Effector memory CD4-positive, alpha-beta T cell (primary cell): ENCODE data around the gene TGM6.

Experiments
- DNase-seq, 3 donors: peaks; one replicate each; pipeline ENCODE4 v3.0.0-alpha.2; 2020
- H3K27ac ChIP-seq: 2 replicates; pipeline ENCODE4 v1.7.0; 2013; ENCODE audit warnings: mild to moderate bottlenecking, low read length, moderate library complexity; ENCODE audit not compliant: insufficient read depth, poor library complexity, severe bottlenecking
- H3K27me3 ChIP-seq: replicated peaks from 2 replicates; pipeline ENCODE4 v1.7.0; 2013; ENCODE audit warnings: mild to moderate bottlenecking, low read length; ENCODE audit not compliant: insufficient read depth, control insufficient read depth, poor library complexity, severe bottlenecking
- H3K36me3 ChIP-seq: 2 replicates; pipeline ENCODE4 v1.7.0; 2013; ENCODE audit warnings: mild to moderate bottlenecking, low read length, moderate library complexity; ENCODE audit not compliant: control insufficient read depth, insufficient read depth
- H3K4me1 ChIP-seq: 2 replicates; pipeline ENCODE4 v1.7.0; 2013; ENCODE audit warnings: low read length, mild to moderate bottlenecking; ENCODE audit not compliant: control insufficient read depth, insufficient read depth, poor library complexity, severe bottlenecking
- H3K4me3 ChIP-seq: 2 replicates; pipeline ENCODE4 v1.7.0; 2013; ENCODE audit warnings: low read length, low read depth, mild to moderate bottlenecking; ENCODE audit not compliant: insufficient read depth, poor library complexity, severe bottlenecking
- H3K9me3 ChIP-seq: 2 replicates; pipeline ENCODE4 v1.7.0; 2013; ENCODE audit warnings: mild to moderate bottlenecking, low read length, moderate library complexity; ENCODE audit not compliant: control insufficient read depth

The TGM6 gene

DNA sequence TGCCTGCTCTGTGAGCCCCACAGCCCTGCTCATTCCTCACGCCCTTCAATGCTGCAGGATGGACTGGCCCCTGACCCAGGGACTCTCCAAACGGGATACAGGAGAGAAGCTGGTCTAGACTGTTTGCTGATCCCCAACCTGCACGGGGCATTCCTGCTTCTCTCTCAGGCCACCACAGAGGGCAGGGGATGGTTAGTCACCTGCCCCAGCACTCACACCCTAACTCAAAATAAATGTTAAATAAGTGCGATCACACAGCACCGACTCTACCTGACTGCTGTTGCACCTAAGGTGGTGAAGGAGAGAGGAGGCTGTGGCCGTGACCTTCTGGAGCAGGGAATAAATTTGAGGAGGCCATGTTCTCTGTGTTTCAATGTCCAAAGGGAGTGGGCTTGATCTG, 39.9 kb upstream of the TGM6 start:
- Histone ChIP-seq H3K36me3 (no peaks in the 10 kb centered on the region), H3K27me3 (no peaks in the 10 kb centered on the region), H3K9me3 (no peaks in the 10 kb centered on the region), H3K4me1 (no peaks in the 10 kb centered on the region), H3K4me3 (no peak overlapping the region), H3K27ac (no peak overlapping the region)
- DNase-seq = no peak

- H3K27me3 ChIP-seq = no peaks in the 10 kb centered on the region
- H3K9me3 ChIP-seq = no peaks in the 10 kb centered on the region
- no peak for DNase-seq
- H3K4me1 ChIP-seq = no peaks in the 10 kb centered on the region
- no peaks in the 10 kb centered on the region for H3K36me3 ChIP-seq
- H3K27ac ChIP-seq = no peak overlapping the region
- H3K4me3 ChIP-seq = no peak overlapping the region
These were observed 39.4 kb upstream of the TGM6 start for GRCh38 chr20:2341336-2341735.

DNA sequence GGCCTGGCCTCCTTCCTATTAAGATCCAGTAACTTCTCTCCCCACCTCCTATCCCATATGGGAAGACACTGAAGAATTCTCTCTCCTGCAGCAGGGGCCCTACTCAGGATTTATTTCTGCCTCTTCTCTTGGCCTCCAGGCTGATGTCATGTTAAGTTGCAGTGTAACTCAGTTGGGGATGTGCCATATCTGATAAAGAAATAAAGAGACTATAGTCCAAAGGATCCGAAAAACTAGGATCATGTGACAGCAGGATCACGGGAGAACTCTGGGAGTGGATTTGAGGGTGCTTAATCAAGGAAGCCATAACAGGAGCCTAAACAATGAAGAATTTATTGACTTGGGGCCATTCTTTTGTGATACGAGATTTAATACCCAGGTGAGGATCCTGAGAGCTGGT, 38.5 kb upstream of the TGM6 start:
- DNase-seq = no peak
- H3K9me3 ChIP-seq = no peaks in the 10 kb centered on the region
- H3K27me3 ChIP-seq = no peaks in the 10 kb centered on the region
- no peaks in the 10 kb centered on the region for H3K36me3 ChIP-seq
- H3K4me3 ChIP-seq = no peak overlapping the region
- H3K4me1 ChIP-seq = no peaks in the 10 kb centered on the region
- H3K27ac ChIP-seq = no peak overlapping the region

GRCh38 chr20:2346188-2346587, 34.5 kb upstream of the TGM6 start:
- no peak for DNase-seq
- no peaks in the 10 kb centered on the region for H3K36me3 ChIP-seq
- H3K27me3 ChIP-seq = no peaks in the 10 kb centered on the region
- no peaks in the 10 kb centered on the region for H3K9me3 ChIP-seq
- H3K4me3 ChIP-seq = no peak overlapping the region
- no peak overlapping the region for H3K27ac ChIP-seq
- H3K4me1 ChIP-seq = no peaks in the 10 kb centered on the region

GRCh38 chr20:2348336-2348735, 32.4 kb upstream of the TGM6 start:
- H3K9me3 ChIP-seq = no peaks in the 10 kb centered on the region
- H3K4me1 ChIP-seq = no peaks in the 10 kb centered on the region
- H3K27ac ChIP-seq = no peak overlapping the region
- no peak overlapping the region for H3K4me3 ChIP-seq
- H3K36me3 ChIP-seq = no peaks in the 10 kb centered on the region
- DNase-seq = no peak
- no peaks in the 10 kb centered on the region for H3K27me3 ChIP-seq

DNA sequence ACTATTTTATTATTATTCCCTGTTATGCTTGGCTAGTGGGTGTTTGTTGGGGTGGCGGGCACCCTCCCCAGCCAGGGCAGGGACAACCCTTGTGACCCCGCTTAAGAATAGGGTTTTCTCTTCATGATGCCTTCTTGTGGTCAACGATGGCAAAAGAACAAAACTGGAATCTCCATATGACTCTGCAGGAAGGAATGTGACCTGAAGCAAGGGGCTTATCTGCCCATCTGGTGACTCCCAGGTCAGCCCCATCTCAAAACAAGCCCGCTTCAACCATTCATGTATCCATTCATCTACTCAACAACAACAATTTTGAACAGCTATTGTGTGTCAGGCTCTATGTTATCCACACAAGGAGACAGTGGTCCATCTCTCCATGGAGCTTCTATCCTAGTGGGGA, 30.9 kb upstream of the TGM6 start:
- Histone ChIP-seq H3K4me1 (no peaks in the 10 kb centered on the region), H3K4me3 (no peak overlapping the region), H3K36me3 (no peaks in the 10 kb centered on the region), H3K9me3 (no peaks in the 10 kb centered on the region), H3K27me3 (no peaks in the 10 kb centered on the region), H3K27ac (no peak overlapping the region)
- no peak for DNase-seq

DNA sequence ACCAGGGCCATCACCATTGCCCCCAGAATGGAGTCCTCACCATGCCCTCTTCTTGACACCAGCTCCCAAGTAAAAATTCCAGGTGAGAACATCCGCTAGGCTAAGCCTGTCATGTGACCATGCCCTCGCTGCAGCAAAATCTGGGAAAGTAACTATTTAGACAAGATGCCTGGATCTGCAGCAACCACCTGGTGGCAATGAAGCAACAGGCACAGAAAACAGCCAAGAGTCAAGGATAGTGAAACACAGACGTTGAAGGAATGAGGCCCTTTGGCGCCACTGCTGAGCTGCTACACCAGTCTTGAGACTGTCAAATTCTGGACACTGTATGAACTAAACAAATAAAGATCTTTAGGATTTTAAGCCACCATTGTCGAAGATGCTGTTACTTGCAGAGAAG, 30.1 kb upstream of the TGM6 start:
- H3K27me3 ChIP-seq = no peaks in the 10 kb centered on the region
- H3K4me3 ChIP-seq = no peak overlapping the region
- H3K9me3 ChIP-seq = no peaks in the 10 kb centered on the region
- no peaks in the 10 kb centered on the region for H3K36me3 ChIP-seq
- H3K27ac ChIP-seq = no peak overlapping the region
- DNase-seq = no peak
- H3K4me1 ChIP-seq = no peaks in the 10 kb centered on the region

GRCh38 chr20:2353231-2353630, 27.5 kb upstream of the TGM6 start:
- Histone ChIP-seq H3K9me3 (no peaks in the 10 kb centered on the region), H3K4me3 (no peak overlapping the region), H3K27me3 (no peaks in the 10 kb centered on the region), H3K4me1 (no peaks in the 10 kb centered on the region), H3K36me3 (no peaks in the 10 kb centered on the region), H3K27ac (no peak overlapping the region)
- DNase-seq = no peak

GRCh38 chr20:2357114-2357513, 23.6 kb upstream of the TGM6 start:
- no peaks in the 10 kb centered on the region for H3K27me3 ChIP-seq
- H3K36me3 ChIP-seq = no peaks in the 10 kb centered on the region
- peaks cover 4% of the 10 kb centered on the region for H3K9me3 ChIP-seq
- no peak overlapping the region for H3K27ac ChIP-seq
- H3K4me3 ChIP-seq = no peak overlapping the region
- DNase-seq = no peak
- H3K4me1 ChIP-seq = no peaks in the 10 kb centered on the region

DNA sequence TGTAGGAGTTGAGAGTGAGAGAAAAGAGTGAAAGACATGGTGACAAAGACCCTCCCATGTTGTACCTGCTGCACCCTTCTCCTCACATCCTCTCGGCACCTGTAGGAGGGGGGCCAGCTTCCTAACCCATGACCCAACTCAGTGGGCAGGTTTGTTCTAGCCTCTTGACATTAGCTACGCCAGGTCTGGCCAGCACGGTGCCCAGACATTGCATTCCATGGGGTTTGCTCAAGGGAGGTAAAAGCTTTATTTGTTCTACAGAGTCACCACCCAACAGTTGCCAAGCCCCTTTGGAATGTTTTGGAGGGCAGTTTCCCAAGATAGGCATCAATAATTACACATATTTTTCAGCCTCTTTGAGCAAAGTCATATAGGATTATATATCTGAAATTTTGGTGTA, 22.7 kb upstream of the TGM6 start:
- Histone ChIP-seq H3K27ac (no peak overlapping the region), H3K9me3 (peaks cover 4% of the 10 kb centered on the region), H3K4me1 (no peaks in the 10 kb centered on the region), H3K36me3 (no peaks in the 10 kb centered on the region), H3K4me3 (no peak overlapping the region), H3K27me3 (no peaks in the 10 kb centered on the region)
- no peak for DNase-seq

GRCh38 chr20:2361035-2361593, 19.6 kb upstream of the TGM6 start:
- DNase-seq = no peak
- Histone ChIP-seq H3K4me1 (no peaks in the 10 kb centered on the region), H3K4me3 (no peak overlapping the region), H3K9me3 (peaks cover 4% of the 10 kb centered on the region), H3K36me3 (no peaks in the 10 kb centered on the region), H3K27ac (no peak overlapping the region), H3K27me3 (no peaks in the 10 kb centered on the region)
